HG03108 (cell line): ENCODE data around the gene AKT1S1.
"Not testable (repeated sequence)": the region's sequence is repeated elsewhere in the genome, so short reads cannot be mapped to it uniquely, and the experiment has no call there.

Source experiments
- ATAC-seq: cut with Tn5 transposase; IDR thresholded peaks from one replicate; pipeline ENCODE4 v1.9.1; 2021; ENCODE audit warnings: moderate library complexity; ENCODE audit not compliant: unreplicated experiment

The AKT1S1 gene

DNA sequence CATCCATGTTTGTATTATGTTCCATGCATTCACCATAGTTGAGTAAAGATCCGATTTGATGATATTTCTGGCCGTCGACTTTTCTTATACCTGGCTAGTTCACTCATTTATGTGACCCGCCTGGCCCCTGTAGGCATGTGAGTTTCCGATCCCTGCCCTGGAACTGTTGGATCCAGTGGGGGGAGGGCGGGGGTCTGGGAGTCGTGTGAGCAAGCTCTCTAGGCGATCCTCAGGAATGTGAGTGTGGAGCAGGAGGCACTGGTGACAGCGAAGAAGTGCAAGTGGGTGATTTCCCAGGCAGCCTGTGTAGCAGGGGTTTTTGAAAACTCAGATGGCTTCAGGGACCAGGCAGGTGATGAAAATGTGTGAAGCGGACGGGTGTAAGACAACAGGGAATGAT is 36.8 kb downstream of the AKT1S1 start:
- no peak for ATAC-seq

- ATAC-seq = no peak
Observed at GRCh38 chr19:49839713-49840112, 37.4 kb downstream of the AKT1S1 start.

GRCh38 chr19:49838885-49839588 is 38.1 kb downstream of the AKT1S1 start:
- ATAC-seq = no peak

GRCh38 chr19:49837425-49837824 is 39.7 kb downstream of the AKT1S1 start:
- ATAC-seq = no peak

DNA sequence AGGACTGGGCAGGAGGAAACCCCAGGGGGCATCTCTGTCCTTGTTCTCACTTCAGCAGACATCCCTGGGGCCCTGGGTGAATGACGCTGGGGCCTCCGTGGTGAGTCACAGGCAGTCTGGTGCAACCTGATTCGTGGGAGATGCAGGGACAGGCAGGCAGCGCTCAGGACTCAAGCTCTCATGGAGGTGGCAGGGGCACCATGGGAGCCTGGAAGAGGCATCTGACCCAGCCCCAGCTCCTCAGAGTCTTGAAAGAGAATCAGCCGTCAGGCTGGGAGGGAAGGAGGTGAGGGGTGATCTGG is 40.2 kb downstream of the AKT1S1 start:
- ATAC-seq = no peak

GRCh38 chr19:49836176-49837008 is 40.8 kb downstream of the AKT1S1 start:
- no peak for ATAC-seq

DNA sequence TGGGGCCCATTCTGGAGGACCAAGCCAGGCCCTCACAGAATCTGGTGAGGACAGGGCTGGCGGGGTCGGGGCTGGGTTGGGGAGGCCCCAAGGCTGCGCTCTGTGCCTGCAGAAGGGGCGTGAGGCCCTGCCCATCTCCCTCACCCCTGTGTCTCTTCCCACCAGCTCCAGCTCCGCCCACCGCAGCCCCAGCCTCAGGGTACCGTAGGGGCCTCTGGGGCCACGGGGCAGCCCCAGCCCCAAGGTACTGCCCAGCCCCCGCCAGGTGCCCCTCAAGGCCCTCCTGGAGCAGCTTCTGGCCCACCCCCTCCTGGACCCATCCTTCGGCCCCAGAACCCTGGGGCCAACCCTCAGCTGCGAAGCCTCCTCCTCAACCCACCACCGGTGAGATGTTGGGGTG is 41.6 kb downstream of the AKT1S1 start:
- ATAC-seq = no peak

GRCh38 chr19:49833599-49833998 is 43.6 kb downstream of the AKT1S1 start:
- ATAC-seq = no peak

DNA sequence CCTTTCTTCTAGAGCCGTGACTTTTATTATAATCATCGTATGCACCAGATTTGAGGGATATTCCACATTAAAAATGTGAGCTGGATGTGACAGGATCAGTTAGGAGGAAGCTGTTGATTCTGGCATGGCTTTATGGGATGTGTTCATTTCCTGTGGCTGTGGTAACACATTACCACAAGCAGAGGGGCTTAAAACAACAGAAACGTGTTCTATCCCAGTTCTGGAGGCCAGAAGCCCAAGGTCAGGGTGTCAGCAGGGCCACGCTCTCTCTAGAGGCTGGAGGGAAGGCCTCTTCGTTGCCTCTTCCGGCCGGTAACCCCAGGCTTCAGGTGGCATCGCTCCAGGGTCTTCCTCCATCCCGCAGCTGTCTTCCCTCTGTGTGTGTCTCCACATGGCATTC is 44.6 kb downstream of the AKT1S1 start:
- no peak for ATAC-seq

DNA sequence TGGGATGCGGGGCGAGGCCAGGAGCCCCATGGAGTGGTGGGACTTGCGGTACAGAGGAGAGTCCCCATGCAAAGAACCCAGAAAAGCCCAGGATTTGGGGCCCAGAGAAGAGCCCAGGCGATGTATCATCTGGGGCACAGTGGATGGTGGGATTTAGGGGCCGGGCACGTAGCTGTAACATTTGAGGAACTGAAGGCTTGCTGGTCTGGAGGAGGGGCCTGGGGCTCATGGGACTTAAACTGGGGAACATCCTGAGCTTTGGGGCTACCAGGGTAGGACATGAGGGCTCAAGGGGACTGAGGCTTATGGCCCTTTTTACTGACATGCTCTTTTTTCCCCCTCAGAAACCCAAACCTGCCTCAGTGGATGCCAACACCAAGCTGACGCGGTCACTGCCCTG is 45.6 kb downstream of the AKT1S1 start:
- no peak for ATAC-seq

- ATAC-seq = no peak
Observed at GRCh38 chr19:49830766-49831165, 46.4 kb downstream of the AKT1S1 start.

DNA sequence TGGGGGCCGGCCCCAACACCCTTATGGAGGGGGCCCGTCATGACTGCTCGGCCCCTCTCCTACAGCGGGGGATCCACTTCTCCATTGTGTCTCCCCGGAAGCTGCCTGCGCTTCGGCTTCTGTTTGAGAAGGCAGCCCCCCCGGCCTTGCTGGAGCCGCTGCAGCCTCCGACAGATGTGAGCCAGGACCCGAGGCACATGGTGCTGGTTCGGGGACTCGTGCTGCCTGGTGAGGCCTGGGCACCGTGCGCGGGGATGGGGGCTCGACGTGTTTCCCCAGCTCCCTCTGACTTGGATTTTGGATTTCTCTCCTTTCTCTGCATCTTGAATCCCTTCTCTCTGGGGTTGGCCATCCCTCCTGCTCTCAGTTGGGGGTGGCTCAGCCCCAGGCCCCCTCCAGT is 47.4 kb downstream of the AKT1S1 start:
- no peak for ATAC-seq

DNA sequence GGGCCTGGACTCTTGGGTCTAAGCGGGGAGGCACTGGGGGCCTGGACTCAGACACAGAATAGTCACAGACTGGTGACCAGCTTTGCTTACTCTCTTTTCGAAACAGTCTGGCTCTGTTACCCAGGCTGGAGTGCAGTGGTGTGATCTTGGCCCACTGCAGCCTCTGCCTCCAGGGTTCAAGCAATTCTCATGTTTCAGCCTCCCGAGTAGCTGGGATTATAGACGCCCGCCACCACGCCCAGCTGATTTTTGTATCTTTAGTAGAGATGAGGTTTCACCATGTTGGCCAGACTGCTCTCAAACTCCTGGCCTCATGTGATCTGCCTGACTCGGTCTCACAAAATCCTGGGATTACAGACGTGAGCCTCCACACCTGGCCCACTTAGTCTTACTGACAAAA is 48.0 kb downstream of the AKT1S1 start:
- ATAC-seq = no peak

DNA sequence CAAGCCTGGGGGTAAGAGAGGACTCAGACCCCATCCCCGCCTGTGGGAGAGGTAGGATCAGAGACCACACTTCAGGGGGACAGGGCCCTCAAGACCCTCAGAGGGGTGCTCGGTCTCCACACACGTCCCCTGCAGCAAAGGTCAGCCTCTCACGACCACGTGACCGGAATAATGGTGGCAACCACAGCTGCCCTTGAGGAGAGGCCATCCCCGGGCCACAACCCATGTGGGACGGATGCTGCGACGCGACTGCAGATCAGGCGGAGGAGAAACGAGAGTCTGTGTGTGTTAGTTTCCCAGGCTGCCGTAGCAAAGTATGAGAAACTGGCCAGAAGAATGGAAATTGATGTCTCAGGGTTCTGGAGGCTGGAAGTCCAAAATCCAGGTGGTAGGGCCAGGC is 50.1 kb downstream of the AKT1S1 start:
- ATAC-seq = no peak

- ATAC-seq = no peak
Observed at GRCh38 chr19:49824662-49825061, 52.5 kb downstream of the AKT1S1 start.

- no peak for ATAC-seq
Observed at GRCh38 chr19:49823472-49823871, 53.7 kb downstream of the AKT1S1 start.

GRCh38 chr19:49820125-49820524 is 57.0 kb downstream of the AKT1S1 start:
- no peak for ATAC-seq

DNA sequence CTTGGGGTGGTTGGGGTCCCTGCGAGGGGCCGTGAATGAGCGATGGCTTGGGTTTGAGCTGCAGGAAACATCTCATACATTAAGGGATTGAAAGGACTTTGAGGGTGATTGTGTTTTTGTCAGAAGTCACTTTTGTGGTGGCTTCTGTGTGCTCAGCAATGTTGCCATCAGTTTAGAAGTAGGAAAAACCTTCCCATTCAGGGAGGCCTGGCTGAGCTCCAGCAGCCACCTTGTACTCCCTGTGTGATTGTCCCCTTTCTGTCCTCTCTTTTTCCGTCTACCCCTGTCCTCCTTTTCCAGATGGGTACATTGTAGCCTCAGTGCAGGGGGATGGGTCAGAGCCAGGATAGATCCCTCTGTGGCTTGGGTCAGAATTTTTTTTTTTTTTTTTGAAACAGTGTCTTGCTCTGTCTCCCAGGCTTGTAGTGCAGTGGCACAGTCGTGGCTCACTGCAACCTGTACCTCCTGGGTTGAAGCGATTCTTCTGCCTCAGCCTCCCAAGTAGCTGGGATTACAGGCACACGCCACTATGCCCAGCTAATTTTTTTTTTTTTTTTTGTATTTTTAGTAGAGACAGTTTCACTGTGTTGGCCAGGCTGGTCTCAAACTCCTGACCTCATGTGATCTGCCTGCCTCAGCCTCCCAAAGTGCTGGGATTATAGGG is 57.6 kb downstream of the AKT1S1 start:
- ATAC-seq = not testable (repeated sequence)
